ENCODE data around the gene KIAA1328.
"Not testable (repeated sequence)": the region's sequence is repeated elsewhere in the genome, so short reads cannot be mapped to it uniquely, and the experiment has no call there.

The KIAA1328 gene

GRCh38 chr18:37161491-37161890 is 332.6 kb downstream of the KIAA1328 start:
- DNase-seq: no peak

GRCh38 chr18:37162551-37162950 is 333.6 kb downstream of the KIAA1328 start:
- no peak for DNase-seq

GRCh38 chr18:37163119-37163518 is 334.2 kb downstream of the KIAA1328 start:
- no peak for DNase-seq

- DNase-seq: no peak
These were observed 337.6 kb downstream of the KIAA1328 start for GRCh38 chr18:37166491-37166890.

- not testable (repeated sequence) for DNase-seq
These were observed 338.0 kb downstream of the KIAA1328 start for GRCh38 chr18:37166966-37167365.

GRCh38 chr18:37170984-37171383 is 342.1 kb downstream of the KIAA1328 start:
- no peak for DNase-seq

GRCh38 chr18:37173384-37173783 is 344.5 kb downstream of the KIAA1328 start:
- no peak for DNase-seq

GRCh38 chr18:37175727-37176620 is 347.0 kb downstream of the KIAA1328 start:
- DNase-seq: no peak

GRCh38 chr18:37176621-37176934 is 347.7 kb downstream of the KIAA1328 start:
- no peak for DNase-seq

GRCh38 chr18:37179384-37179783 is 350.5 kb downstream of the KIAA1328 start:
- no peak for DNase-seq

GRCh38 chr18:37180086-37180485 is 351.2 kb downstream of the KIAA1328 start:
- DNase-seq: no peak

- DNase-seq: no peak
These were observed 353.6 kb downstream of the KIAA1328 start for GRCh38 chr18:37182340-37183135.

GRCh38 chr18:37184209-37184868 is 355.4 kb downstream of the KIAA1328 start:
- DNase-seq: no peak

GRCh38 chr18:37188016-37188791 is 359.3 kb downstream of the KIAA1328 start:
- no peak for DNase-seq

- no peak for DNase-seq
These were observed 370.8 kb downstream of the KIAA1328 start for GRCh38 chr18:37199741-37200140.

GRCh38 chr18:37207343-37207742 is 378.4 kb downstream of the KIAA1328 start:
- DNase-seq: no peak

GRCh38 chr18:37210781-37211180 is 381.9 kb downstream of the KIAA1328 start:
- DNase-seq: no peak

- DNase-seq: no peak
These were observed 389.2 kb downstream of the KIAA1328 start for GRCh38 chr18:37218022-37218590.

GRCh38 chr18:37219257-37219656 is 390.3 kb downstream of the KIAA1328 start:
- no peak for DNase-seq

GRCh38 chr18:37222354-37222998 is 393.5 kb downstream of the KIAA1328 start:
- DNase-seq: no peak

GRCh38 chr18:37222999-37223378 is 394.1 kb downstream of the KIAA1328 start:
- DNase-seq: no peak

GRCh38 chr18:37225279-37225678 is 396.4 kb downstream of the KIAA1328 start:
- no peak for DNase-seq

Measured in CD4-positive, alpha-beta T cell treated with Interleukin-4 for 4 hours (primary cell).